Astrocyte (in vitro differentiated cells and primary cell): ENCODE results near the gene ANKLE1.

Experiments used
- CTCF ChIP-seq: IDR thresholded peaks from 2 replicates; pipeline ENCODE4 v1.5.1; 2011; ENCODE audit warnings: low read depth, mild to moderate bottlenecking, inconsistent platforms, low read length, moderate library complexity; ENCODE audit not compliant: insufficient read depth
- EZH2 ChIP-seq: IDR thresholded peaks from 2 replicates; pipeline ENCODE4 v1.6.1; 2012; ENCODE audit warnings: mild to moderate bottlenecking, low read length, inconsistent platforms; ENCODE audit not compliant: insufficient read depth

DNA sequence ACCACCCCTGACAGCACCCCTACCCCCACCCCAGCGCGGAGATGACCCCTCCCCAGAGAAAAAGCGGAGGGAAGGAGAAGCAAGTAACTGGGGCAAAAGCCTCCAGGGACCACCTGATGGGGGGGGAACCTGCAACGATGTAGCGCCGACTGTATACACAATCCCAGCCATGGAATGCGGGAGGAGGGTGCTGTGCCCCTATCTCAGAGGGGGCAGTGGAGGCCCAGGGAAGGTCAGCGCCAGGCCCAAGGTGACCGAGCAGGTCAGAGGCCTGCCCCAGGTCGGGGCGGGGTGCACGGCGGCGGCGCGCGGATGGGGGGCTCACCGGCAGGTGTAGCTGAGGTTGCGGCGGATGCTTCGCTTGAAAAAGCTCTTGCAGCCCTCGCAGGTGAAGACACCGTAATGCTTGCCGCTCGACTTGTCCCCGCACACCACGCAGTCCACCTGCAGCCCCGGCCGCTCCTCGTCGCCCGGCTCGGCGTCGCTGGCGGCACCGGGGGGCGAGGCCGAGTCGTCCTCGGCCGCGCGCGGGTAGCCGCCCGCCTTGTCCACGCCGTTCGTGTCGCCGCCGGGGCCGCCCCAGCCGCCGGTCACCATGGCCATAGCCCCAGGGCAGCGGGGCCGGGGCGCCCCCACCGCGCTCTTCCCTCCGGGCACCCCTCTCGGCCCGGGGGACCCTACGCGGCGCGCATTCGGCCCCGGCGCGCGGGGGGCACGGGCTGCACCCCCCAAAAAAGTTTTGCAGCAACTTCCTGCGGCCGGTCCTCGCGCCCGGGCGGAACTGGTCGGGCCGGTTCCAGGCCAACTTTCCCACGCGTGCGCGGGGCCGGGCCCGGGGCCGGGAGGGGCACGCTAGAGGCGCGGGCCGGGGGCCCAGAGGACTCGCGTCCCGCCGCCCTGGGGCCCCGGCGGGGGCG lies 36.8 kb upstream of the ANKLE1 start:
- TF ChIP-seq EZH2 (no peak), CTCF (no peak)
